COLO668 (cell line): ENCODE measurements around the gene CLDN4.
A peak's percentile ranks its signal among the peaks of the same experiment; 100 is the strongest.
"Not testable (repeated sequence)": the region's sequence is repeated elsewhere in the genome, so short reads cannot be mapped to it uniquely, and the experiment has no call there.

Experiments used
- DNase-seq: peaks from one replicate; lab custom pipeline; 2025; ENCODE audit not compliant: unreplicated experiment; lab: John Stamatoyannopoulos, UW

Gene CLDN4, protein sequence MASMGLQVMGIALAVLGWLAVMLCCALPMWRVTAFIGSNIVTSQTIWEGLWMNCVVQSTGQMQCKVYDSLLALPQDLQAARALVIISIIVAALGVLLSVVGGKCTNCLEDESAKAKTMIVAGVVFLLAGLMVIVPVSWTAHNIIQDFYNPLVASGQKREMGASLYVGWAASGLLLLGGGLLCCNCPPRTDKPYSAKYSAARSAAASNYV

DNA sequence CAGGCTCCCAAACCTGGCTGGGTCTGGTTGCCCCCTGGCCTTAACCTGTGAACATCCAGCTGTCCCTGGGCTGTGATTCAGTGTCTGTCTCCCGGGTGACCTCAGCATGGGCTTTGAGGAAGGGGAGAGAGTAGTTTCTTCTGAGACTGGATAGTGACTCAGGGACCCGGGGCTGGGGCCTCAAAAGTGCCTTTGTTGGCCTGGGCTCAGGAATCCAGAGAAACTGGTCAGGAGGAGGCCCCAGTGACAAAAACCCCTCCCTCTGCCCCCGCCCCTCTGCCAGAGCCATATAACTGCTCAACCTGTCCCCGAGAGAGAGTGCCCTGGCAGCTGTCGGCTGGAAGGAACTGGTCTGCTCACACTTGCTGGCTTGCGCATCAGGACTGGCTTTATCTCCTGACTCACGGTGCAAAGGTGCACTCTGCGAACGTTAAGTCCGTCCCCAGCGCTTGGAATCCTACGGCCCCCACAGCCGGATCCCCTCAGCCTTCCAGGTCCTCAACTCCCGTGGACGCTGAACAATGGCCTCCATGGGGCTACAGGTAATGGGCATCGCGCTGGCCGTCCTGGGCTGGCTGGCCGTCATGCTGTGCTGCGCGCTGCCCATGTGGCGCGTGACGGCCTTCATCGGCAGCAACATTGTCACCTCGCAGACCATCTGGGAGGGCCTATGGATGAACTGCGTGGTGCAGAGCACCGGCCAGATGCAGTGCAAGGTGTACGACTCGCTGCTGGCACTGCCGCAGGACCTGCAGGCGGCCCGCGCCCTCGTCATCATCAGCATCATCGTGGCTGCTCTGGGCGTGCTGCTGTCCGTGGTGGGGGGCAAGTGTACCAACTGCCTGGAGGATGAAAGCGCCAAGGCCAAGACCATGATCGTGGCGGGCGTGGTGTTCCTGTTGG, at the start of gene CLDN4:
TSS of gene CLDN4 (plus strand) at position 316 of the 903 bp plus-strand sequence. CDS start at position 522, 206 bp downstream.
- DNase-seq, result peak; percentile 91

DNA sequence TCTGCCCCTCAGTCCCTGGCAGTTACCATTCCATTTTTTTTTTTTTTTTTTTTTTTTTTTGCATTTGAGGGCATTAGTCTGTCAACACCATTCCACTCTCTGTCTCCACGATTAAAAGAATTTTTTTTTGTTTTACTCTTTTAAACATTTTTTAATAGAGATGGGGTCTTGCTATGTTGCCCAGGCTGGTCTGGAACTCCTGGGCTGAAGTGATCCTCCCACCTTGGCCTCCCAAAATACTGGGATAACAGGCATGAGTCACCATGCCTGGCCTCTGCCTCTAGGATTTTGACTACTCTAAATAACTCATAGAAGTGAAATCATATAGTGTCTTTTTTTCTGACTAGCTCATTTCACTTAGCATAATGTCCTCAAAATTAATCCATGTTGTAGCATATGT, 44.2 kb upstream of the CLDN4 start:
- DNase-seq, result no peak

DNA sequence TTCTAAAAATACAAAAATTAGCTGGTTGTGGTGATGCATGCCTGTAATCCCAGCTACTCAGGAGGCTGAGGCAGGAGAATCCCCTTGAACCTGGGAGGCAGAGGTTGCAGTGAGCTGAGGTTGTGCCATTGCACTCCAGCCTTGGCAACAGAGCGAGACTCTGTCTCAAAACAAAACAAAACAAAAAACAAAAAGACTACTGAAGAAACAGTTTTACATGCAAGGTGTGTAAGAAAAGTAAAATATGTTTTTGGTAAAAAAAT, 43.1 kb upstream of the CLDN4 start:
- not testable (repeated sequence) for DNase-seq

DNA sequence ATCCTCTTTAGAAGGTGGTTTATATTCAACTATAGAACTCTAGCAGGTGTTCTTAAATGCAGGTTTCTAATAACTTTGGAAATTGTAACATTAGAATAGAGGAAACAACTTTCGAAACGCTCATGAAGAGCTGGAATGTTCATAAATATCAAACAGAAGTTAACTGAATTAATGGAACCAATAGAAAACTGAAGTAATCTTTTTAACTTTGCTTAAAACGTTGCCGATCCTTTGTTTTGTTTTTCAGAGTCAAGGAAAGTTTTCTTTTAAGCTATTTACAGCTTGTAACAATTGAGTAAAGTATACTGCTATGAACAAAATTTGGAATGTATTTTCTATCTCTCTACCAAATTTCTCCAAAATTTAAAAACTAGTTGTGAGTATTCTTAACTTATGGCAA, 41.7 kb upstream of the CLDN4 start:
- DNase-seq, result no peak

DNA sequence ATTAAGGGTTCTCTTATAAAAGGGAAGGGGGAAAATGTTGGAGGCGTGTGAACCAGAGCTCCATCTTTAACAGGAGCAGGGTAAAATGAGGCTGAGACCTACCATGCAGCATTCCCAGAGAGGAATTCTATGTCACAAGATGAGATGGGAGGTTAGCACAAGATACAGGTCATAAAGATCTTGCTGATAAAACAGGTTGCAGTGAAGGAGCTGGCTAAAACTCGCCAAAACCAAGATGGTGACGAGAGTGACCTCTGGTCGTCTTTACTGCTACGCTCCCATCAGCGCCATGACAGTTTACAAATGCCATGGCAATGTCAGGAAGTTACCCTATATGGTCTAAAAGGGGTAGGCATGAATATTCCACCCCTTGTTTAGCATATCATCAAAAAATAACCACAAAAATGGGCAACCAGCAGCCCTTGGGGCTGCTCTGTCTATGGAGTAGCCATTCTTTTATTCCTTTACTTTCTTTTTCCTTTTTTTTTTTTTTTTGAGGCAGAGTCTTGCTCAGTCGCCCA, 39.6 kb upstream of the CLDN4 start:
- DNase-seq, result not testable (repeated sequence)

DNA sequence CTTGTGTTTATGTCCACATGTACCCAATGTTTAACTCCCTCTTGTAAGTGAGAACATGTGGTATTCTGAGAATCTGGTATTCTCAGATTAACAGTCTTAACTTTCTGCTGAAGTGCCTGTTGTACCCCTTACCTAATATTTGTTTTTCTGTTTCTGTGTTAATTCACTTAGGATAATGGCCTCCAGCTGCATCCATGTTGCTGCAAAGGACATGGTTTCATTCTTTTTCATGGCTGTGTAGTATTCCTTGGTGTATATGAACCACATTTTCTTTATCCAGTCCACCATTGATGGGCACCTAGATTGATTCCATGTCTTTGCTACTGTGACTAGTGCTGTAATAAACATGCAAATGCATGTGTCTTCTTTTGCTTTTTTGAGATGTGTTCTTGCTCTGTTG, 35.6 kb upstream of the CLDN4 start:
- not testable (repeated sequence) for DNase-seq

DNA sequence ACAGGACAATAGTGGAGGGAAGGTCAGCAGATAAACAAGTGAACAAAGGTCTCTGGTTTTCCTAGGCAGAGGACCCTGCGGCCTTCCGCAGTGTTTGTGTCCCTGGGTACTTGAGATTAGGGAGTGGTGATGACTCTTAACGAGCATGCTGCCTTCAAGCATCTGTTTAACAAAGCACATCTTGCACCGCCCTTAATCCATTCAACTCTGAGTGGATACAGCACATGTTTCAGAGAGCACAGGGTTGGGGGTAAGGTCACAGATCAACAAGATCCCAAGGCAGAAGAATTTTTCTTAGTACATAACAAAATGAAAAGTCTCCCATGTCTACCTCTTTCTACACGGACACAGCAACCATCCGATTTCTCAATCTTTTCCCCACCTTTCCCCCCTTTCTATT, 34.1 kb upstream of the CLDN4 start:
- not testable (repeated sequence) for DNase-seq

DNA sequence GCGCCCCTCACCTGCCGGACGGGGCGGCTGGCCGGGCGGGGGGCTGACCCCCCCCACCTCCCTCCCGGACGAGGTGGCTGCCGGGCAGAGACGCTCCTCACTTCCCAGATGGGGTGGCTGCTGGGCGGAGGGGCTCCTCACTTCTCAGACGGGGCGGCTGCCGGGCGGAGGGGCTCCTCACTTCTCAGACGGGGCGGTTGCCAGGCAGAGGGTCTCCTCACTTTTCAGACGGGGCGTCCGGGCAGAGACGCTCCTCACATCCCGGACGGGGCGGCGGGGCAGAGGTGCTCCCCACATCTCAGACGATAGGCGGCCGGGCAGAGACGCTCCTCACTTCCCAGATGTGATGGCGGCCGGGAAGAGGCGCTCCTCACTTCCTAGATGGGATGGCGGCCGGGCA, 33.6 kb upstream of the CLDN4 start:
- not testable (repeated sequence) for DNase-seq

DNA sequence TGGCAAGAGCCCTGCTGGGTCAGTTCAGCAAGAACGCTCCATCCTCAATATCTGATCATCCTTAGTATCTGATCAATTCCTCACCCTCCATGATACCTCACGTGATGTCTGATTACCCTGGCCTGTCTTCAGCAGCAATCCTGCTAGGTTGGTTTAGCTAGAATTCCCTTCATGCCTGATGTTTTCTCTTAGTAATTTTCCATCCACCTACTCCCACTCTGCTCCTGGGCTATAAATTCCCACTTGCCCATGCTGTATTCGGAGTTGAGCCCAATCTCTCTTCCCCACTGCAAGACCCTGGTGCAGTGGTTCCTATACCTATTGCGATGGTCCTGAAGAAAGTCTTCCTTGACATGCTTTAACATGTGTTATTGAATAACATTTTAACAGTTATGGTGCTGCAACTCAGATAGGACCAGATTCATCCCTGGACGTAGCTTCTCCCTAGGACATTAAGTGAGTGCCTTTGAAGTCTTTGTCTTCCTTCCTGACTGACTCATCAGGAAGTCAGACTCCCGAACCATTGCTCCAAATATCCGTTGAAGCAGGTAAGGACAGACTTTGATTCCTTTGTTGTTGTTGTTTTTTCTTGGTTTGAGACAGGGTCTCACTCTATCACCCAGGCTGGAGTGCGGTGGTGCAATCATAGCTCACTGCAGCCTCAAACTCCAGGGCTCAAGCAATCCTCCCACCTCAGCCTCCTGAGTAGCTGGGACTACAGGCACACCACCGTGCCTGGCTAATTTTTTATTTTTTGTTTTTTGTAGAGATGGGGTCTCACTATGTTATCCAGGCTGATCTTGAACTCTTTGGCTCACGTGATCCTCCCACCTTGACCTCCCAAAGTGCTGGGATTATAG, 31.3 kb upstream of the CLDN4 start:
- DNase-seq, result no peak

DNA sequence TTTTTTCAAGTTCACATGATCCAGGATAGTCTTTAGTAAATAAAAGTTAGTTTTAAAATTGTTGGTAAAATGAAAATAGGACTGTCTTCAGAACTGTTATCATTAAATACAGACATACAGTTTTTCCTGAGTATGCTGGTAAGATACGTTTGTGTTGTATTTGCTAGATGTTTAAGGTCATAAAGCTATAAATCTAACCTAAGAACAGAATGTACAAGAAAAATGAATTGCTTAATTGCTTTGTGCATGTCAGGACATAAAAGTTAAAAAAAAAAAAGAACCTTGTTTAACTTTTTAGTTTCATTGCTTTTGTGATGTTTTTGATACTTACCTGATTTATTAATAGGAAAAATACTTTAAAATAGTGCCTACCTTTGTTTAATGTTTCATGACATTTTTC, 29.2 kb upstream of the CLDN4 start:
- no peak for DNase-seq

DNA sequence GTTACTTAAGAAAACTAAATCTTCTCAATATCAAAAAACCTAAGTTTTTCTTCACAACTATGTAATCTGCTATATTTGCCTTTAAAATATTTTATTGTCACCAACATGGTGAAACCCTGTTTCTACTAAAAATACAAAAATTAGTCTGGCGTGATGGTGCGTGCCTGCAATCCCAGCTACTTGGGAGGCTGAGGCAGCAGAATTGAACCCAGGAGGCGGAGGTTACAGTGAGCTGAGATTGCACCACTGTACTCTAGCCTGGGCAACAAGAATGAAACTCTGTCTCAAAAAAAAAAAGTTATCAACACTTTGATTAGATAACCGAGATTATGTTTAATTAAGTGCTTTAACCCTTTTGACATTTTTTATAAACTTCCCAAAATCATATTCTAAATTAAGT, 28.3 kb upstream of the CLDN4 start:
- DNase-seq, result no peak

DNA sequence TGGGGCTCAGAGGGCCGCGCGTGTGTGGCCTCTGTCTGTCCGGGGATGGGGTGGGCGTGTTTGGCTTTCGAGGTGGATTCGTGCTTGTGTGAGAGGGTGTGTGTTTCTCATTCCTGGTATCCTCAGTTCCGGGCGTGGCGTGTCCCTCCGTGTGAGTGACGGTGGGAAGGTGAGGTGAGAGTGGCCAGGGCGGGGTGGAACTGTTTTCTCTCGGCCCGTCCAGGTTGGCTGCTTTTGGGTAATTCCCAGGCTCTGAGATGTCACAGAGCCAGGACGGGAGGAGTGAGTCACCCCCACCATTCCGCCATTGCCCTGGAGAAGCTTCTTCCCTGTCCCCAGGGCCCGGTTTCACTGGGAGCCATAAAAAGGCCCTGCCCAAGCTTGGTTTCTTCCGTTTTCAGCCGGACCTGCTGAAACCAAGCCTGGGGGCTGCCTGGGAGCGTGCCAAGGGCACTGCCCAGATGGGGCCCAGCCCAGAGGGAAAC, 21.3 kb upstream of the CLDN4 start:
- DNase-seq, result no peak

DNA sequence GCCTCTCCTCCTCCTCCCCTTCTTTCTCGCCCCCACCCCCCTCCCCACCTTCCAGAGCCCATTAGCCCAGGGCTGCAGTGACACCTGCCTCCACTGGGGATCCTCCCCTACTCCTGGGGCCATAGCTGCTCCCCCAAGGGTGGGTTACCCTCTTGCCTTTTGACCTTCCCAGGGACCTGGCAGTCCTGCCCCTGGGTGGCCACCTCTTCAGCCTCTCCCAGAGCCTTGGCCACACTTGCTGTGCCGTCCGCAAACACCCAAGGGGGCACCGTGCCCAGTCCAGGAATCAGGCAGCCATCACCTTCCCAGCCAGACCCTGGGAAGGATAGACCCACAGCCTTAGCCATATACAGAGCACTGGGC, 19.8 kb upstream of the CLDN4 start:
- no peak for DNase-seq

DNA sequence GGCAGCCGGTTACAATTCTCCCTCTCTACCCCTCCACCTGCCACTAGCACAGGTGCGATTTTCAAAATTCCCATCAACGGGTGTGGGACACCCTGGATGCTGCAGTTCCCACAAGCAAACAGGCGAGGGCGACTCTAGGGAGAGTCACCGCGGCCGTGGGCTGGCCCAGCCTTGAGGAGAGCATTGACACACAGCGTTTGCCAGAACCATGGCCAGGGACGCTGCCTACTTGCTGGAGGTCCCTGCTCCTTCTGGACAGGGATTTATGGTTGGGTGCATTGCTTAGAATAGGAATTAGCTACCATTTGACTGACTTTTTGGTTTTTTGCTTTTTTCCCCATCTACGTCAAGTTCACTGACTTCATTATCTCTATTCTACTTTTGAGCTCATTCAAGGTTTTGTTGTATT, 19.0 kb upstream of the CLDN4 start:
- DNase-seq, result peak; percentile 77

DNA sequence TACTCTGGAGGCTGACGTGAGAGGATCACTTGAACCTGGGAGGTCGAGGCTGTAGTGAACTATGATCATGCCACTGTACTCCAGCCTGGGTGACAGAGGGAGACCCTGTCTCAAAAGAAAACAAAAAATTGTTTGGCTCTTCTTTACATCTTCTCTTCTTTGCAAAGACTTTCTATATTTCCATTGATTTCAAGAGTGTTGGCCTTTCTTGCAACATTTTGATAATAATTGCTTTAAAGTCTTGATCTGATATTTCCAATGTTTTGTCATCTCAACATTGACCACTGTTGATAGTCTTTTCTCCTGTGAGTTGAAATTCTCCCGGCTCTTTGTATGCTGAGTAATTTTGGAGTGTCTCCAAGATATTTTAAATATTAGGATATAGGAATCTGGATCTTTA, 17.8 kb upstream of the CLDN4 start:
- no peak for DNase-seq

DNA sequence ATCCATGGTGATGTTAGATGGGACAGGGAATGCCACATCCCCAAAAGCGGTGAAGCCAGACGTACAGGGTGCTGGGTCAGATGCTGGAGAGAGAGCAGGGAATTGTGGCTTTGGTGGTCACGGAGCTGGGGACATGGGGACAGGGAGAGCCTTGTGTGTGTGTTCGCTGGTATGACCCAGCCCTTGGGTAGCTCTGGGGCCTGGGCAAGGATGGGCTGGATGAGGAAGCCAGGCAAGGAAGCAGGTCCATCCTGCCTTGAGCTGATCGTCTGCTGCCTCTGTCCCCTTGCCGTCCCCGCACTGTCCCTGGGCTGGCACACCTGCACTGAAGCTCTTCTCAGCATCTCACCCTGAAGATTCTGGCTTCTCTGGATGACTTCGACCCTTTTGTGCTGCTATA, 15.4 kb upstream of the CLDN4 start:
- DNase-seq, result no peak

DNA sequence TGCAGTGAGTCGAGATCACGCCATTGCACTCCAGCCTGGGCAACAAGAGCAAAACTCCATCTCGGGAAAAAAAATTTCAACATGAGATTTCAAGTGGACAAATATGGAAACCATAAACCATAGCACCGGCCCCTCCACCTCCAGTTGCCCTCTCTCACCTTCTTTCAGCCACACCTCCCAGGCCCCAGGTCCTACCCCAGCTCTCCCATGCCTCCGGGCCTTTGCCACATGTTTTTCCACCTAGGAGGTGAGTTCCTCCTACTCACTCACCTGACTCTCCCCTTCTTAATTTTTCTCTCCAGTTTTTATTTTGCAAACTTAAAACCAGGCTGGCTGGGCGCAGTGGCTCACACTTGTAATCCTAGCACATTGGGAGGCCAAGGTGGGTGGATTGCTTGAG, 13.7 kb upstream of the CLDN4 start:
- DNase-seq, result no peak

DNA sequence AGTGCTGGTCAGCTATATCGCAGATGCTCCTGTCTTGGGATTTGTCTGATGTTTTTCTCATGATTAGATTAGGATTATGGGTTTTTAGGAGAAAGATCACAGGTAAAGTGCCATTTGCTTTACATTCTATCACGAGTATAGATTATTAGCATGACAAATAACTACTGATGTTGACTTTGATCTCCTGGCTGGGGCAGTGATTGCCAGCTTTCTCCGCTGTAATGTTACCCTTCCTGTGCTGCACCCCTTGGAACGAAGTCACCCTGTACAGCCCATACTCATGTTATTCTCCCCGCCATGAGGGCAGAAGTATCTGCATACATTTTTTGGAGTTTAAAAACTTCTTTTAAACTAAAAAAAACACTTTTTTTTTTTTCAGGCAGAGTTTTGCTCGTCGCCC, 10.8 kb upstream of the CLDN4 start:
- no peak for DNase-seq

DNA sequence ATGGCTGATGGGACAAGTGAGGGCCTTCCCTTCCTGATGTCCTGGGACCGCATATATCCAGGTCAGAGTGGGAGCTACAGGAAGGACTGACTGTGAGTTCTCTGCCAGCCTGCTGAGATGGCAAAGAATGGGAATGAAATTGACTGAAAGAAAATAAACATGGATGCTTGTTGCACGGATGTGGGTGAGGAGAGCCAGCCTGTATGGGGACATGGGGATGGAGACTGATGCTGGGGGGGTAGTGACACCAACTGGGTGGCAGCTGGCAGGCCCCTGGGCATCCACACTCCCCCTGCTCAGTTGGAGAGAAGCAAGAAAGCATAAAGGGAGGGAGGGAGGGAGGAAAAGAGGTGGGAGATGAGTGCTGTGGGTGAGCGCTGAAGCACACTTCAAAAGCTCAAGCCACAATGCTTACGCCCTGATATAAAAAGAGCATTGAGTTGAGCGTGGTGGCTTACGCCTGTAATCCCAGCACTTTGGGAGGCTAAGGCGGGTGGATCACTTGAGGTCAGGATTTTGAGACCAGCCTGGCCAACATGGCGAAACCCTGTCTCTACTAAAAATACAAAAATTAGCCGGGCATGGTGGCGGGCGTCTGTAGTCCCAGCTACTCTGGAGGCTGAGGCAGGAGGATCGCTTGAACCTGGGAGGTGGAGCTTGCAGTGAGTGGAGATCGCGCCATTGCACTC, 9.1 kb upstream of the CLDN4 start:
- not testable (repeated sequence) for DNase-seq

DNA sequence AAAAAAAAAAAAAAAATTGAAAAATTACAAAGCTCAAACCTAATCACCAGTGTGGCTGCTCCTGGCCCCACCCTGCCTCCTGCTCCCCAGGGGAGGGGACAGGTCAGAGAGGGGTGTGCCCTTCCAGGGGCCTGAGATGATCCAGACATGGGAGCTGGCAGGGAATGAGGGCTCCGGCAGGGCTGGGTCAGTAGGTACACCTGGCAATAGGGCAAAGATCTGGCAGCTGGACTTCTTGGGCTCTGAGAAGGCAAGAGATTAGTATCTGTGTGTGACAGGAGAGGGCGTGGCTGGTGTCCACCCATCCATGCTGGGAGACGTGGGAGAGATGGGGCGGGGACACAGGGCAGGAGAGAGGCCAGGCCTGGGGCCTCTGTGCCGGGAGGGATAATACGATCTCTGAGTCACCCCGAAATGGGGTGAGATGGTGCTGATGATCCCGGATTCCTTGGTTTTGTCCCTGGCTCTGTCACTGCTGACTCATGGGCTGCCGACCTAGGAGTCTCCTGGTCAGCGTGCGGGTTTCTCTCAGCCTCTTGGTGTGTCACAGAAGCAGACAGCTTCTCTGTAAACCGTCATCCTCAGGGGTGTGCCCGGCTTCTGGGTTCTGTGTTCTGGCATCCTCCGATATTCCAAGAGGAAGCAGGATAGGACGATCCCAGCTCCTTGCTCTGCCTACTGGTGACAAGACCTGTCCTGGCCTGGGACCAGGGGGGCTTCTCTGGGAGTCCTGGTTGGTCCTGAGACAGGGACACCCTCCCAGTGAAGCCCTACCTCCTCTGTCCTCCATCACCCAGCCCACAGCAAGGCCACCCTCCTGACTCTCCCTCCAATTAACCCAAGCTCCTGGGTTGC, 8.2 kb upstream of the CLDN4 start:
- peak; percentile 82 for DNase-seq
